HCT116 (cell line): ENCODE measurements around the gene ACTL9. TPM values are rescaled to one million over a fixed set of nuclear protein-coding genes. Genes with fewer than 3 reads are reported as not detected.

ENCODE experiments used
- ATAC-seq: fragments of 200-7000 bp; cut with Tn5 transposase; 2 replicates; pipeline ENCODE4 v1.9.1; 2020; ENCODE audit warnings: mild to moderate bottlenecking, moderate library complexity
- BruUV-seq: library from RNA; stranded (reverse); fragments of 400-500 nt; replicated peaks from 2 replicates; lab custom pipeline; 2021; lab: Mats Ljungman, UMichigan
- CTCF ChIA-PET: fragments of 300-600 bp; sonication (Branson Sonifier 250); formaldehyde crosslinking; loops from one replicate; lab custom pipeline; 2021; ENCODE audit warnings: antibody characterized with exemption; lab: Charles Lee
- POLR2A ChIA-PET: fragments of 300-600, 350-600 bp; sonication (Branson Sonifier 250); formaldehyde crosslinking; loops from one replicate; lab custom pipeline; 2021; ENCODE audit warnings: antibody characterized with exemption; lab: Charles Lee
- RAD21 ChIA-PET, 2 experiments: fragments of 300-600 bp; sonication (Branson Sonifier 250); formaldehyde crosslinking; loops; one replicate each; lab custom pipeline; 2023; ENCODE audit warnings: low total read pairs in 2 of 2; ENCODE audit not compliant: uncharacterized antibody in 2 of 2, unreplicated experiment in 2 of 2, low non-redundant PET in 1 of 2; lab: Charles Lee
- DNase-seq: peaks from one replicate; pipeline ENCODE4 v3.0.0-alpha.2; 2010; ENCODE audit warnings: low read depth, low spot score
- H2AFZ ChIP-seq: fragments of 200-600 bp; shearing (Covaris generic), sonication (generic); 2 replicates; pipeline ENCODE4 v1.6.1; 2017; ENCODE audit warnings: low read depth, mixed run types, mixed read lengths, antibody characterized with exemption, low read length; ENCODE audit not compliant: poor library complexity, severe bottlenecking
- H3K27ac ChIP-seq: 2 replicates; pipeline ENCODE4 v1.5.1; 2012; ENCODE audit warnings: low read depth, low read length
- H3K27me3 ChIP-seq: fragments of 200-600 bp; sonication (generic); 2 replicates; pipeline ENCODE4 v1.6.1; 2016; ENCODE audit warnings: mixed run types, low read length, mixed read lengths; ENCODE audit not compliant: insufficient read depth
- H3K36me3 ChIP-seq, 2 experiments: fragments of 200-500 bp in 1 of 2; fragments of 200-600 bp in 1 of 2; sonication (Bioruptor generic) in 1 of 2; sonication (generic) in 1 of 2; 2 replicates each; pipeline versions ENCODE4 v1.5.1 to v1.6.1; 2014 to 2016; ENCODE audit warnings: low read length in 2 of 2, inconsistent platforms in 1 of 2, mixed read lengths in 1 of 2, mixed run types in 1 of 2; ENCODE audit not compliant: insufficient read depth in 2 of 2, control insufficient read depth in 1 of 2
- H3K4me1 ChIP-seq, 2 experiments: fragments of 200-600 bp in 1 of 2; sonication (generic) in 1 of 2; 2 replicates each; pipeline versions ENCODE4 v1.5.1 to v1.6.1; 2012 to 2017; ENCODE audit warnings: low read length in 2 of 2, inconsistent platforms in 1 of 2, mild to moderate bottlenecking in 1 of 2, mixed read lengths in 1 of 2, mixed run types in 1 of 2, moderate library complexity in 1 of 2; ENCODE audit not compliant: insufficient read depth in 2 of 2, control insufficient read depth in 1 of 2
- H3K4me2 ChIP-seq: fragments of 200-600 bp; sonication (generic); 2 replicates; pipeline ENCODE4 v1.6.1; 2017; ENCODE audit warnings: mixed run types, low read length, mixed read lengths
- H3K4me3 ChIP-seq, 2 experiments: fragments of 200-600 bp in 1 of 2; sonication (generic) in 1 of 2; replicated peaks in 1 of 2; 2 replicates each; pipeline ENCODE4 v1.5.1; 2011 to 2016; ENCODE audit warnings: low read length in 2 of 2, control low read depth in 1 of 2, low read depth in 1 of 2, mild to moderate bottlenecking in 1 of 2, mixed read lengths in 1 of 2, mixed run types in 1 of 2
- H3K79me2 ChIP-seq: fragments of 200-600 bp; sonication (generic); 2 replicates; pipeline ENCODE4 v1.6.1; 2017; ENCODE audit warnings: mild to moderate bottlenecking, mixed run types, low read length, moderate library complexity, mixed read lengths; ENCODE audit not compliant: insufficient read depth
- H3K9ac ChIP-seq: fragments of 200-600 bp; sonication (generic); 2 replicates; pipeline ENCODE4 v1.6.1; 2016; ENCODE audit warnings: low read length, mixed read lengths
- H3K9me2 ChIP-seq: fragments of 200-600 bp; sonication (generic), shearing (Covaris generic); 2 replicates; pipeline ENCODE4 v1.6.1; 2017; ENCODE audit warnings: mixed run types, mild to moderate bottlenecking, moderate library complexity; ENCODE audit not compliant: insufficient read depth
- H3K9me3 ChIP-seq, 2 experiments: fragments of 200-500 bp in 1 of 2; fragments of 200-600 bp in 1 of 2; sonication (Bioruptor generic) in 1 of 2; sonication (generic) in 1 of 2; 2 replicates each; pipeline ENCODE4 v1.6.1; 2014 to 2017; ENCODE audit warnings: low read length in 2 of 2, mixed read lengths in 2 of 2, inconsistent platforms in 1 of 2, low read depth in 1 of 2, mild to moderate bottlenecking in 1 of 2, mixed run types in 1 of 2, moderate library complexity in 1 of 2; ENCODE audit not compliant: control insufficient read depth in 1 of 2, insufficient read depth in 1 of 2
- H4K20me1 ChIP-seq: fragments of 200-600 bp; sonication (generic), shearing (Covaris generic); 2 replicates; pipeline ENCODE4 v1.6.1; 2017; ENCODE audit warnings: mixed run types, mild to moderate bottlenecking, moderate library complexity; ENCODE audit not compliant: insufficient read depth
- CBX3 ChIP-seq: IDR thresholded peaks from 2 replicates; pipeline ENCODE4 v1.6.1; 2012; ENCODE audit warnings: low read depth
- CEBPB ChIP-seq: IDR thresholded peaks from 2 replicates; pipeline ENCODE4 v1.6.1; 2012; ENCODE audit warnings: low read depth
- CTCF ChIP-seq, 3 experiments: fragments of 200-600 bp in 1 of 3; sonication (generic) in 1 of 3; IDR thresholded peaks in 2 of 3; conservative IDR thresholded peaks in 1 of 3; 2 replicates each; pipeline ENCODE4 v1.5.1; 2012 to 2017; ENCODE audit warnings: low read depth in 2 of 3, low read length in 2 of 3, antibody characterized with exemption in 1 of 3, borderline replicate concordance in 1 of 3, control low read depth in 1 of 3, mild to moderate bottlenecking in 1 of 3, mixed read lengths in 1 of 3, mixed run types in 1 of 3, moderate library complexity in 1 of 3; ENCODE audit not compliant: insufficient read depth in 1 of 3
- EGR1 ChIP-seq: IDR thresholded peaks from 2 replicates; pipeline ENCODE4 v1.6.1; 2012; ENCODE audit warnings: low read depth
- ELF1 ChIP-seq: IDR thresholded peaks from 2 replicates; pipeline ENCODE4 v1.6.1; 2012; ENCODE audit warnings: low read depth, borderline replicate concordance
- EZH2phosphoT487 ChIP-seq: fragments of 200-600 bp; IDR thresholded peaks from 2 replicates; pipeline ENCODE4 v1.6.1; 2018; ENCODE audit warnings: antibody characterized with exemption, borderline replicate concordance
- MAX ChIP-seq: IDR thresholded peaks from 2 replicates; pipeline ENCODE4 v1.6.1; 2012
- POLR2A ChIP-seq: IDR thresholded peaks from 2 replicates; pipeline ENCODE4 v1.7.0; 2011; ENCODE audit warnings: borderline replicate concordance; ENCODE audit not compliant: insufficient read depth, insufficient read length; ENCODE audit errors: extremely low read depth
- POLR2AphosphoS5 ChIP-seq: IDR thresholded peaks from 2 replicates; pipeline ENCODE4 v1.6.1; 2011; ENCODE audit warnings: mild to moderate bottlenecking, low read depth, low read length, moderate library complexity
- REST ChIP-seq: IDR thresholded peaks from 2 replicates; pipeline ENCODE4 v1.6.1; 2012; ENCODE audit warnings: low read depth
- SP1 ChIP-seq: IDR thresholded peaks from 2 replicates; pipeline ENCODE4 v1.6.1; 2012; ENCODE audit warnings: low read depth
- SRF ChIP-seq: IDR thresholded peaks from 2 replicates; pipeline ENCODE4 v1.6.1; 2012; ENCODE audit warnings: low read depth
- YY1 ChIP-seq: IDR thresholded peaks from 2 replicates; pipeline ENCODE4 v1.6.1; 2011; ENCODE audit warnings: low read length, low read depth, moderate library complexity, mild to moderate bottlenecking; ENCODE audit not compliant: insufficient replicate concordance; ENCODE audit errors: extremely low read depth
- ZNF274 ChIP-seq: fragments of 200-500 bp; sonication (Bioruptor generic); IDR thresholded peaks from 2 replicates; pipeline ENCODE4 v1.6.1; 2014; ENCODE audit warnings: mild to moderate bottlenecking, low read depth, low read length, inconsistent platforms
- intact Hi-C: fragments of 100-400 bp; cut with micrococcal nuclease; formaldehyde crosslinking; loops from 2 replicates; pipeline ENCODE4 v1.10.0; 2022
- total RNA-seq: library from RNA; stranded (reverse); gene quantifications from one replicate; pipeline ENCODE4 v1.2.1, GENCODE V29; 2021; ENCODE audit not compliant: unreplicated experiment
- TF ChIP-seq, protein P1 (sequence below): IDR thresholded peaks from 2 replicates; pipeline ENCODE4 v1.6.1; 2012

The ACTL9 gene
- total RNA-seq, 1 experiment from 2014 or later, result not detected

DNA sequence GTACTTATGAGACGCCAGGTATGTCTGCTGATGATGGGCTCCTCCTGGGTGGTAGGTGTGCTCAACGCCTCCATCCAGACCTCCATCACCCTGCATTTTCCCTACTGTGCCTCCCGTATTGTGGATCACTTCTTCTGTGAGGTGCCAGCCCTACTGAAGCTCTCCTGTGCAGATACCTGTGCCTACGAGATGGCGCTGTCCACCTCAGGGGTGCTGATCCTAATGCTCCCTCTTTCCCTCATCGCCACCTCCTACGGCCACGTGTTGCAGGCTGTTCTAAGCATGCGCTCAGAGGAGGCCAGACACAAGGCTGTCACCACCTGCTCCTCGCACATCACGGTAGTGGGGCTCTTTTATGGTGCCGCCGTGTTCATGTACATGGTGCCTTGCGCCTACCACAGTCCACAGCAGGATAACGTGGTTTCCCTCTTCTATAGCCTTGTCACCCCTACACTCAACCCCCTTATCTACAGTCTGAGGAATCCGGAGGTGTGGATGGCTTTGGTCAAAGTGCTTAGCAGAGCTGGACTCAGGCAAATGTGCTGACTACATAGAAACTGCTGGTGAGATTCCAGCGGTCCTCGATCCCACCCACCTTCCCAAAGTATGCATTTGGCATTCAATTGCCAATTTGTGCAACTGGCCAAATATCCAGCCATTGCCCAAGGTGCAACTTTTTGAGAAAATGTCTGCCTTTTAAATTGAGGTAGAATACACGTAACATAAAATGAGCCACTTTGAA lies 33.0 kb upstream of the ACTL9 start:
- H3K4me3 ChIP-seq, result no peak overlapping the region
- intact Hi-C loops, result no loop called here
- H3K36me3 ChIP-seq, result no peaks in the 10 kb centered on the region
- no peaks in the 10 kb centered on the region for H3K4me1 ChIP-seq
- ATAC-seq (no peak), DNase-seq (no peak)
- H4K20me1 ChIP-seq, result no peaks in the 10 kb centered on the region
- TF ChIP-seq REST, result peak; percentile 76
- TF ChIP-seq POLR2AphosphoS5, result no peak
- ChIA-PET POLR2A (no interaction called here), CTCF (no interaction called here), RAD21 (no interaction called here)
- no peaks in the 10 kb centered on the region for H3K9me2 ChIP-seq
- 0 out of 2 replicates have a peak, but pooled peaks cover 6% of the 10 kb centered on the region for H3K27me3 ChIP-seq
- no peak overlapping the region for H2AFZ ChIP-seq
- no peak overlapping the region for H3K4me2 ChIP-seq
- no TSS peak for BruUV-seq
- H3K9ac ChIP-seq, result no peak overlapping the region
- H3K79me2 ChIP-seq, result no peaks in the 10 kb centered on the region
- H3K27ac ChIP-seq, result no peak overlapping the region
- H3K9me3 ChIP-seq, result no peaks in the 10 kb centered on the region

DNA sequence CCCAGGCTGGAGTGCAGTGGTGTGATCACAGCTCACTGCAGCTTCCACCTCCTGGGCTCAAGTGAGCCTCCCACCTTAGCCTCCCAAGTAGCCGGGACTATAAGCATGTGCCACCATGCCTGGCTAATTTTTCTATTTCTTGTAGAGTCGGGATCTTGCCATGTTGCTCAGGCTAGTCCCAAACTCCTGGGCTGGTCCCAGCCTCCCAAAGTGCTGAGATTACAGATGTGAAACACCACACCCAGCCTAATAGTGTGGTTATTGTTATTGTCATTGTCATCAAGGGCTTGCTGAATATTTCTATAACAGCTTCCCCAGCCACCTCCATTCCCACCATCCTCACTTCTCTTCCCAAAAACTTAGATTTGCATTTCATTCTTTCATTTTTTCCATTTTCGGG lies 25.7 kb upstream of the ACTL9 start:
- ChIA-PET POLR2A (no interaction called here), RAD21 (no interaction called here)

More for the DNA sequence above, 25.7 kb upstream of the ACTL9 start:
- TF ChIP-seq CBX3 (no peak), EZH2phosphoT487 (no peak), EGR1 (no peak), MAX (no peak), ELF1 (no peak), YY1 (no peak), CEBPB (no peak), SP1 (no peak), POLR2A (no peak), SRF (no peak), CTCF (IDR thresholded peaks at IDR 0.05 in 2 of 3, conservative IDR thresholded peaks at IDR 0.05 in 1 of 3; ENCODE audit: borderline replicate concordance in 1 of 3, insufficient read depth in 1 of 3, low read depth in 2 of 3, low read length in 2 of 3) (no peak), ZNF274 (no peak)
- TF ChIP-seq, protein P1, sequence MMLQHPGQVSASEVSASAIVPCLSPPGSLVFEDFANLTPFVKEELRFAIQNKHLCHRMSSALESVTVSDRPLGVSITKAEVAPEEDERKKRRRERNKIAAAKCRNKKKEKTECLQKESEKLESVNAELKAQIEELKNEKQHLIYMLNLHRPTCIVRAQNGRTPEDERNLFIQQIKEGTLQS, result no peak
- no peak overlapping the region for H3K9ac ChIP-seq
- no peak overlapping the region for H3K4me3 ChIP-seq
- H3K4me1 ChIP-seq, result no peaks in the 10 kb centered on the region
- H3K9me3 ChIP-seq, result no peaks in the 10 kb centered on the region
- no peak overlapping the region for H3K4me2 ChIP-seq
- no peaks in the 10 kb centered on the region for H4K20me1 ChIP-seq
- intact Hi-C loops, result no loop called here
- H3K36me3 ChIP-seq, result no peaks in the 10 kb centered on the region
- H3K27me3 ChIP-seq, result peaks cover 29% of the 10 kb centered on the region
- no TSS peak for BruUV-seq
- no peak for DNase-seq
- H3K79me2 ChIP-seq, result no peaks in the 10 kb centered on the region
- no peak overlapping the region for H3K27ac ChIP-seq
- H2AFZ ChIP-seq, result no peak overlapping the region
- H3K9me2 ChIP-seq, result no peaks in the 10 kb centered on the region
- CTCF ChIA-PET, result no interaction called here
- ATAC-seq, result no peak
